T-helper 2 cell (primary cell): ENCODE data around the gene EPC1.
A peak's percentile ranks its signal among the peaks of the same experiment; 100 is the strongest.
"Not testable (repeated sequence)": the region's sequence is repeated elsewhere in the genome, so short reads cannot be mapped to it uniquely, and the experiment has no call there.

Experiments
- DNase-seq, 5 experiments: peaks; one replicate each; pipeline versions ENCODE4 v3.0.0 to v3.0.0-alpha.2; 2012 to 2022

Gene EPC1

DNA sequence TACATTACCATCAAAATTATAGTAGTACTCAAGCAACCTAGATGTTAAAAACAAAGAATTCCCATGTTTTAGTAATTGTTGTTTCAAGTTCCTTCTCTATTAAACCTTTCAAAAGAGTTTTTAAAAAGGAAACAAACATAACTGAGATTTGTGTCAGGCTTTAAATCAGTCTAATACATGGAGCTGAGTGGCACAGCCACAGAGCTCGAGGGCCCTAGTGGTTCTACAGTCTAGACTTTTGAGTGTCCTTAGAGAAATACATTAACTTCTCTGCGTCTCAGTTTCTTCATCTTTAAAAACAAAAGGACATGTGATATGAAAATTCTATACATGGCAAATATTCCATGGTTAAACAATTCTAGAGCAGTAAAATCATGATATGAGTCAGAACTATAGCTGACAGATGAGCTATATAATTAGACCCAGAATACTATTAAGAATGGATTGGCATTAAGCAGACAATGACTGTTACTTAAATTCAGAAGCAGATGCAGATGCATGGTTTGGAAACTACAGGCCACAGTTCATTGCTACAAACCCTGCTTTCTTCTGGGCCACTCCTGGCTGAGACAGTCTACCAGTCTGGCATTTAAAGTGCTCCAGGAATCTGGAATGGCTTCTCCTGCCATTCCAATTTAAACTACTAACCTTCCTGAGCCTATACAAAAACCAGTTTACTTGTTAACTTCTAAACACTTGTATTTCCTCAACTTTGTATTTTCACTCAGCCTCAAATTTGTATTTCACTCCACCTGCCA, 77.4 kb downstream of the EPC1 start:
- no peak for DNase-seq

DNA sequence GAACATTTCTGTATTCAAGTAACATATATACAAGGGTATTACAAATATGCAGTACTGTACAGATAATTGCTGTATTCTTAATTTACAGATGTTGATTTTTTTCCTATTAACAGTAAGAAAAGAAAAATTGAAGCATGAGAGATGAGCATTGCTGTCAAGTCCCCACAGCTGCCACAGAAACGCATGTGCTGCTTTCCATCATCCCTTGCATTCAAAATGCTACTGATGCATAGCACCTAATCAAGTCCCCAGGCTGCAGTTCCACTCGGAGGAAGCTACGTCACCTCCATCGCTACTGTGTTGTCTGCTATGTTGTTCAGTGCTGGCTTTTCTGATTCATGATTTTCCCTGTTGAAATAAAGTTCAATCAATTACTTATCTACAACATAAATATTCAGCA, 78.2 kb downstream of the EPC1 start:
- DNase-seq = no peak

DNA sequence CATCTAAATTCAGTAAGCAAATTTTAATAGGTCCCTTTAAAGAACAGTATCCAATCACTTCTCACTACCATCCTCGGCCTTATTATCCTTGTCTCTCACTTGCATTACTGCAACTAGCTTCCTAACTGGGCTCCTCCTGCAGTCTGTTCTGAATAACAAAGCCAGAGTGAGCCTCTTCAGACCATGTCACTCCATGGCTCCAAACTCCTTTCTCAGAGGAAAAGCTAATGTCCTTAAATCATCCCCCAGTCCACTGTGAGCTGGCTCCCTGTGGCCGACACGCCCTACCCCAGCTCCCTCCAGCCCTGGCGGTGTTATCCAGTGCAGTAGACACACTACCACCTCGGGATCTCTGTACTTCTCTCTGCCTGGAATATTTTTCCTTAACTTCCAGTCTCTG, 80.0 kb downstream of the EPC1 start:
- DNase-seq = no peak

DNA sequence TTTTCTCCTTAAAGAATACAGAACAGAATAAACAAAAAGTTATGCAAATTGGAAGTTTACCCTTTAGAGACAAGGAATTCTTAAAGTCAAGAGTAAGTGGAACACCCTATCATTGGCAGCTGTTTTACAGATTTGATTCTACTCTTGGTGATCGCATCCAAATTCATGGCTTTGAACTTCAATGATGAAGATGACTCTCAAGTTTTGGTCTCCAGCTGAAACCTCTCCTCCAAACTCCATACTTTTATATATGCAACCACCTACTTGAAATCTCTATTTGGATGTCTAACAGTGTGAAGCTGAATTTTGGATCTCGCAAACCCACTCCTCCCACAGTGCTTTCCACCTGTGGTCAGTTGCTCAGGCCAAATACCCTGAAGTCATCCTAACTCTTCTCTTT, 80.4 kb downstream of the EPC1 start:
- no peak for DNase-seq

DNA sequence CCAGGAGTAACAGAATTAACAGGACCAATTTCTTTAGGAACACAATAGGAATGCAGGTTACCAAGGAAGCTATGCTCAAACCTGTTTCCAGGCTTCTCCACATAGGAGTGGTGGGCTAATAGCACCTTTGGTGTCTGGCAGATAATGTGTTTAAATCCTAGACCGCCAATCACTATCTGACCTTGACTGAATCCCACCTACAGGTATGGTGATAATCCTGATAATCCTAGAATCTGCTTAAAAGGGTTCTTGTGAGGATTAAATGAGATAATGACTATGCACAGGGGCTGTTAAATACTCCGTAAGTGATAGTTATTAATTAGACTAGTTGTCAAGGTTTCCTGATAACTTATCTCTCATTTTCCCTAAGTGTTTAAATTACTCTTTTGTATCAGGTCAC, 81.2 kb downstream of the EPC1 start:
- no peak for DNase-seq

DNA sequence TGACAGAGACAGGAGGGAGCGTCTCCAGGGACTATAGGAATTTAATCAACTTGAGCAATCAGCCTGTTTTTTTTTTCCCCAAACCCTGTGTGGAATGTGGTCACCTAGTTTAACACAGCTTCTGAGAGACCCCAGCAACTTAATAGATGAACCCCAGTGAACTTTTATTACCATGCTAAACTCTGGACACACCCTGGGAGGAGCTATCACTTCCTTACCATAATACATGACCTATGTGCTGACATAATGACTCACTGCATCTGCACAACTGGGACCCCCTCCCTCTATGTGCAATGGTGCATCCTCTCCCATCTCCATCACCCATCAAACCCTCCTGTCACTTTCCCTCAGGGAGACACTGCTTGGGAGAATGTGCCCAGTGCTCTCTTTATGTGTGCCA, 83.7 kb downstream of the EPC1 start:
- DNase-seq = peak in 1 of 5 experiments; percentile 21

DNA sequence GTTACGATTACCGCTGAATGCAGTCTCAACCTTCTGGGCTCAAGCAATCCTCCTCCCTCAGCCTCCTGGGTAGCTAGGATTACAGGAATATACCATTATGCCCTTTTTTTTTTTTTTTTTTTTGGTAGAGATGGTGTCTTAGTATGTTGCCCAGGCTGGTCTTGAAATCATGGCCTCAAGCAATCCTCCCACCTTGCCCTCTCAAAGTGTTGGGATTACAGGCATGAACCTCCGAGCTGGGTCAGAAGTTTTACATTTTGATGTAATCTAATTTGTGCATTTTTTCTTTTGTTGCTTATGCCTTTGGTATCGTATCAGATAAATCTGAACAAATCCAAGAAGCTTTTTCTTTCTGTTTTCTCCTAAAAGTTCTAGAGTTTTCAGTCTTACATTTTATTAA, 87.4 kb downstream of the EPC1 start:
- DNase-seq = no peak

DNA sequence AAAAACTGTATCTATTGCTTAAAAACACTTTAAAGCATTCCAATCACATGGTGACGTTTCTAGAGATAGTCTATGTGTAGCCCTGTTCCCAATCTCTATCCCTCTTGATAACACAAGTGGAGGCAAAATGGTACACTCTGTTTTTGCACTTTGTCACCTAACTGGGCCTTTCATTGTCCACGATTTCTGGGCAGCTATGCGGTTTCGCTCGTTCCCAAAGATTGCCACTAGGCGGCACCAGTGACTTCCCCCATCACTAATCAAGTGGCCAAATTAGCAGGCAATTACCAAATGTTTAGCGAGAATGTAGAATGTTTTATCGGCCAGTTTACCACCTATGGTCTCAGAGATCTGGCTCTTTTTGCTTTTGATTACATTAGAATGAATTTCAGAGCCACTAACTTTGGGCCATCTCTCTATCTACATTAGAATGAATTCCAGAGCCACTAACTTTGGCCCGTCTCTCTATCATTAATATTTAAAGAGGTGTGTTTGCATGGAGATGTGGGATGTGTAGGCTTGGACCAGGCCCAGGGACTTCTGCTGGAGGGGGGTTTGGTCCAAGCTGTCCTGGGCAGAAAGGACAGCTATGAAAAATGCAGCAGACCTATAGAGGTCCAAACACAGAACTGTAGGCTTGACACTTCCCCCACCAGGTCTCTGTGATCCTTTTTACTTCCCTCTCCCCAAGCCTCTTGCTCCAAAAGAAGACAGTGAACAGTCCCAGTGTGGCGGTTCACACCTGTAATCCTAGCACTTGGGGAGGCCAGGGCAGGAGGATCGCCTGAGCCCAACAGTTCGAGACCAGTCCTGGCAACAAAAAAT, 90.1 kb downstream of the EPC1 start:
- DNase-seq = peak; percentile 24 to 77 (median 52)

DNA sequence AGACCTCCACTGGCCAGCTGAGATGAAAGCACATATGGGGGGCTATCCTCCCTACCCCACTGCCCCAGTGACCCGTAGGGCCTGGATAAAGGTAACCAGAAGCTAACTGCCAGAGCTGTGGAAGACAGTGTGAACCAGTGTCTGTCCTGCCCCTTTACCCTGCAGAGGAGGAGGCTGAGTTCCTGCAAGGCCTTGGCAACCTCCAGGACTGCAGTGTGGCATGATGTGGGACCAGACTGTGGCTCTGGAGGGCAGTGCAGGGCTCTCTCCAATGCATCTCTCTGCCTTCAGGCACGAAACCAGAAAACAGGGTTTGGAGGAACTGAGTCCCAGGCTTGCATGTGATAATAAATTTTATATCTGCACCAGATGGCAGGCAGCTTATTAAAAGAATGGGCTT, 93.1 kb downstream of the EPC1 start:
- no peak for DNase-seq

DNA sequence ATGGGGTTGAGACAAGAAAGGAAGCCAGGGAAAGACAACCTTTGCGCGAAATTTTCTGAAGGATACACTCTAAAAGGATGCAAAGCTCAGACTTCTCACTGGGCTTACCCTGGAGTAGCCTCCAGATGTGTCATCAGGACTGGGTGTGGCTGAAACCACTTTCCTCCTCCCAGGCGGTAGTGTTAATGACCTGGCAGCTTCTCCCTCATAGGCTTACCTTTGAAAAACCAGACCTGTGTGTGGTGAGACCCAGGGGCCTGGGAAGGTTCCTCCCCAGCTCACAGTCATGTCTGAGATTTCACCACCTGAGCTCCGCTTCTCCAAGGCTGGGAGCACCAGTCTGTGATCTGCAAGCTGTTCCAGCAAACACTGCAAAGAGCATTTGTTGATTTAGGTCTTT, 93.7 kb downstream of the EPC1 start:
- DNase-seq = no peak

DNA sequence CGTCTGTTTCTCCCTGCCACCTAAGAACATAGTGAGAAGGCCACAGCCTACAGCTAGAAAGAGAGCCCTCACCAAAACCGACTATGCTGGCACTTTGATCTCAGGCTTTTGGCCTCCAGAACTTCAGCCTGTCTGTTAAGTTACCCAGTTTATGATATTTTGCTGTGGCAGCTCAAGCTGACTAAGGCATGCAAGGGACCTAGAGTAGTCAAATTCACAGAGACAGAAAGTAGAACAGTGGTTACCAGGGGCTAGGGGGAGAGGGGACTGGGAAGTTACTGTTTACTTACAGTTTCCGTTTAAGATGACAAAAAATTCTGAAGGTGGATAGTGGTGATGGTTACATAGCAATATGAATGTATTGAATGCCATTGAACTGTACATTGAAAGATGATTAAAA, 96.5 kb downstream of the EPC1 start:
- peak in 1 of 5 experiments; percentile 44 for DNase-seq

DNA sequence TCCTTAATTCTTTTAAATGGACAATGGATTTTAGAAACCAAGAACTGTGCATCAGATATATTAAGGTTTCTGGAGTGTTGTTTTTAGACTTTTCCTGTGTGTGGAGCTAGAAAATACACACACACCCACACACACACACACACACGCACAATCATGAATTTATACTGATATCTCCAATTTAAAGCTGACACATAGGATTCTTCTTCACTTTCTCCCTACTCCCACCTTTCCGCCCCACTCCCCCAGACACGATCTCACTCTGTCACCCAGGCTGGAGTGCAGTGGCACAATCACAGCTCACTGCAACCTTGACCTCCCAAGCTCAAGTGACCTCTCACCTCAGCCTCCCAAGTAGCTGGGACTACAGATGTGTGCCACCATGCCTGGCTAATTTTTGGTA, 100.3 kb downstream of the EPC1 start:
- DNase-seq = no peak

DNA sequence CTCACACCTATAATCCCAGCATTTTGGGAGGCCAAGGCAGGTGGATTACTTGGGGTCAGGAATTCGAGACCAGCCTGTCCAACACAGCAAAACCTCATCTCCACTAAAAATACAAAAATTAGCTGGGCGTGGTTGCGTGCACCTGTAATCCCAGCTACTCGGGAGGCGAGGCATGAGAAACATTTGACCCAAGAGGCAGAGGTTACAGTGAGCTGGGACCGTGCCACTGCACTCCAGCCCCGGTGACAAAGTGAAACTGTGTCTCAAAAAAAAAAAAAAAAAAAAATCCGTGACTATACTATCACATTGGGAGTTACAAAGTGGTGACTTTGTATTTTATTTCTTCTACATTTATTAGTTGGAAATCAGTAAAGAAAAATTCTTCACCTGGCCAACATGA, 101.2 kb downstream of the EPC1 start:
- DNase-seq = no peak

DNA sequence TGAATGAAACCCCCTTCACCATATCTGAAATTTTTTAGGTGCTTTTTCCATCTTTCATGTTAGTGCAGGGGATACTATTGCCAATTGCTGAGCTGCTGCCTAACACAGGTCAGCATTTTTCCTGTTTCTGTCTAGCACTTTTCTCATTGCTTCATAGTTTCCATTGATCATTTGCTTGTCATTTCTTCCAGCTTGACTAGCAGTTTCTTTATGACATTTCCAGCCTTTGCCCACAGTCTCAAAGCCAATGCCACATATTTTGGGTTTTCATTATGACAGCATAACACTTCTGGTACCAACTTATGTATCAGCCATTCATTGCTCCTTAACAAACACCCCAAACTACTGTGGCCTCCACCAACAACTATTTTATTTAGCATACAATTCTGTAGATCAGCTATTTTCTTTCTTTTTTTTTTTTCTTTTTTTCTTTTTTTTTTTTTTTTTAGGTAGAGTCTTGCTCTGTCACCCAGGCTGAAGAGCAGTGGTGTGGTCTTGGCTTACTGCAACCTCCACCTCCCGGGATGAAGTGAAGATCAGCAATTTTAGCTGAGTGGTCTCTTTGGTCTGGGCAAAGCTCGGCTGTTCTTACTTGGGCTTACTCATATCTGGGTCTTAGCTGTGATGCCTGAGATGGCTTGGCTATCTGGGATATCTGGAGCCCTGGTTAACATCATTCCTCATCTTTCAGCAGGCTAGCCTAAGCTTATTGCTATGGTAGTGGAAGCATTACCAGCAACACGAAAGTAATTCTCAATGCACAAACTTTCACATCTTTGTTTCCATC, 102.3 kb downstream of the EPC1 start:
- peak in 1 of 5 experiments; percentile 86 for DNase-seq

DNA sequence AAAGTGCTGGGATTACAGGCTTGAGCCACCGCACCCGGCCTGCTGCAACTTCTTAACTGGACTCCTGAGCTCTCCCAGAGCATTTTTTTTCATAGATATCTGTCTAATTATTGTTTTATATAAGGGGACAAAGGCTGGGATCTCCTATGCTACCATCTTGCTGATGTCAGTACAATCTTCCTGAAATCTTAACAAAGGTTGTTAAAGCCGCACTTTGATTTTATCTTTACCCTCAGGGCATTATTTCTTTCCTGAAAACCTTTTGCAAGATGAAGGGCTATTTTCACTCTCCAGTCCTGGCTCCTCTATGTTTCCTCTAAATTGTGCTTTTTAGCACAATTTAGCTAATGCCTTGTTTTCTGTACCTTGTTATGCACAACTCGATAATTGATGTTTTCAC, 102.9 kb downstream of the EPC1 start:
- DNase-seq = no peak

DNA sequence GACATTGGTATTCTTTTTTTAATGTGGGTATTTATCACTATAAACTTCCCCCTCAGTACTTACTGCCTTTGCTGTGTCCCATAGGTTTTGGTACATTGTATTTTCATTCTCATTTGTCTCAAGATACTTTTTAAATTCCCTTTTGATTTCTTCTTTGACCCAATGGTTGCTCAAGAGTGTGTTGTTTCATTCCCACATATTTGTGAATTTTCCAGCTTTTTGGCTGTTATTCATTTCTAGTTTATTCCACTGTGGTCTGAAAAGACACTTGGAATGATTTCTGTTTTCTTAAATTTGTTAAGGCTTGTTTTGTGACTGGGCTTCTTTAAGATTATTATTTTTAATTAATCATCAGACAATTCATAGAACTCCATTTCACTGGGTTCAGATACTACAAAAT, 105.0 kb downstream of the EPC1 start:
- no peak for DNase-seq

DNA sequence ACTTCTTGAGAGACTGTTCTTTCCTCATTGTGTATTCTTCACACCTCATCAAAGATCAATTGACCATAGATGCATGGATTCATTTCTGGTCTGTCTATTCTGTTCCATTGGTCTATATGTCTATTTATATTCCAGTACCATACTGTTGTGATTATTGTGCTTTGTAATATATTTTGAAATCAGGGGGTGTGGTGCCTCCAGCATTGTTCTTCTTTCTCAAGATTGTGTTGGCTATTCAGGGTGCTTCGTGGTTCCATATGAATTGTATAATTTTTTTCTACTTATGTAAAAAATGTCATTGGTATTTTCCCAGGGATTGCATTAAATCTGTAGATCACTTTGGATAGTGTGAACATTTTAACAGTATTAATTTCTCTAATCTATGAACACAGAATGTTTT, 106.5 kb downstream of the EPC1 start:
- no peak for DNase-seq

DNA sequence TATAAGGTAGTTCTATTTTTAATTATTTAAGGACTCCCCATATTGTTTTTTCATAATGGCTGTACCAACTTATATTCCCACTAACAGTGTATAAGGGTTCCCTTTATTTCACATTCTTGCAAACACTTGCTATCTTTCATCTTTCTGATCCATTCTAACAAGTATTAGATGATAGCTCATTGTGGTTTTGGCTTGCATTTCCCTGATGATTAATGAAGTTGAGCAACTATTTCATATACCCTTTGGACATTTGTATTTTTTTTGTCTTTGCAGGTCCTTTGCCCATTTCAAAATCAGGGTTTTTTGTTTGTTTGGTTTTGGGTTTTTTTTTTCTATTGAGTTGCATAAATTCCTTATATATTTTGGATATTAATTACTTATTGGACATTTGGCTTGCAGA, 107.2 kb downstream of the EPC1 start:
- no peak for DNase-seq

DNA sequence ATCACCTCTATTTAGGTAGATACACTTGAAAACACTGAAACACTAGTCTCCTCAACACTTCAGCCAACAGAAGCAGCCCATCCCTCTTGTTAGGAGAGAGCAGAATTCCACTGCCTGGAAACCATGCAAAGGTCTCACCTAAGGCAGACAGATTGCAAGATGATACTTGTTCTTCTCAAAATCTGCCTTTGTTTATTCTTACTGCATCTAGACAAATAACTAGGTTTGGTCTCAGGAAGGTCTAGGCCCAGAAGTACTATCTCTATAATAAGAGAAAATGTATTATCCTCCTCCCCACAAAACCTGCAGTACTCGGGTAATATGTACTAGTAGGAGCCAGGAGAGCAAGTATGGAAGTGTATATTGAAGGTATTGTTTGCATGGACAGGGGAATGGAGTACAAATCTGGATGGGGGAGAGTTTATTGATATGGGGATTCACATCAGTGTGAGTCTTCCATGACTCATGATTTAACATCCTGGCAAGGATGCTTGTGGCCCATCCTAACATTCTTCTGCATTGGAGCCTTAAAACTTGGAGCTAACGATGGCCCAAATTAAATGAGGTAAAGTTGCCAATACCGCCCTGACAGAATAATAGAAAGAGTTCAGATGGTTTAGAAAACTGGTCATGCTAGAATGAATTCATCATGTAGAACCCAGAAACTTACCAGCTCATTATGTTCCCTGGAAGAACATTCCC, 109.2 kb downstream of the EPC1 start:
- DNase-seq = no peak

DNA sequence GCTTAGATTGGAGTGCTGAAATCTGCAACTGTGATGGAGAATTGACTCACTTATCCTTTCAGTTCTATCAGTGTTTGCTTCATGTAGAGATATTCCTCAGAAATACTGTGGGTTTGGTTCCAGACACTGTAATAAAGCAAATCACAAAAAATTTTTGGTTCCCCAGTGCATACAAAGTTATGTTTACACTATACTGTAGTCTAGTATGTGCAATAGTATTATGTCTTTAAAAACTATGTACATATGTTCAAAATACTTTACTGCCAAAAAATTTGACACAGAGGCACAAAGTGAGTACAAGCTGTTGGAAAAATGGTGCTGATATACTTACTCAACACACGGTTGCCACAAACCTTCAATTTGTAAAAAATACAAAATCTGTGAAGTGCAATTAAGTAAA, 112.5 kb downstream of the EPC1 start:
- DNase-seq = no peak

DNA sequence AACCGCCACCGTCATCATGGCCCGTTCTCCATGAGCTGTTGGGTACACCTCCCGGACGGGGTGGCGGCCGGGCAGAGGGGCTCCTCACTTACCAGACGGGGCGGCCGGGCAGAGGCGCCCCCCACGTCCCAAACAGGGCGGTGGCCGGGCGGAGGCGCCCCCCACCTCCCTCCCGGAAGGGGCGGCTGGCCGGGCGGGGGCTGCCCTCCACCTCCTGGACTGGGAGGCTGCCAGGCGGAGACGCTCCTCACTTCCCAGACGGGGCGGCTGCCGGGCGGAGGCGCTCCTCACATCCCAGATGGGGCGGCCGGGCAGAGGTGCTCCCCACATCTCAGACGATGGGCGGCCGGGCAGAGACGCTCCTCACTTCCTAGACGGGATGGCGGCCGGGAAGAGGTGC, 113.6 kb downstream of the EPC1 start:
- not testable (repeated sequence) for DNase-seq

DNA sequence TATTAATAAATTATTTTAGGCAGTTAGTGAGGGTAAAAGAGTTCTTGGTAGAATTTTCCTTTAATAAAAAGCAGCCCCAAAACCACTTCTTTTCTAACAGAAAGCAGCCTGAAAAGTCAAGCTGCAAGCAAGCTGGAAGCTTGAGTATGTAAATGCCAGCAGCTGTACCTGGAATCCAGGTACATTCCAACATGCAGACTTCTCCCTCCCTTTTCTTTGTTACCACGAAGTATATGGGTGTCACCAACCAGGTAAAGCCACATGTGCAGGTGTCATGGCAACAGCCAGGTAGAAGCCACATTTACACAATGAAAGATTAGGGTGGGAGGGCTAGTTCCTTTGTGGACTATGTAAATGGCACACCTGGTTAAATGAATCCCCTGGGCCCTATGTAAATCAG, 114.6 kb downstream of the EPC1 start:
- no peak for DNase-seq

DNA sequence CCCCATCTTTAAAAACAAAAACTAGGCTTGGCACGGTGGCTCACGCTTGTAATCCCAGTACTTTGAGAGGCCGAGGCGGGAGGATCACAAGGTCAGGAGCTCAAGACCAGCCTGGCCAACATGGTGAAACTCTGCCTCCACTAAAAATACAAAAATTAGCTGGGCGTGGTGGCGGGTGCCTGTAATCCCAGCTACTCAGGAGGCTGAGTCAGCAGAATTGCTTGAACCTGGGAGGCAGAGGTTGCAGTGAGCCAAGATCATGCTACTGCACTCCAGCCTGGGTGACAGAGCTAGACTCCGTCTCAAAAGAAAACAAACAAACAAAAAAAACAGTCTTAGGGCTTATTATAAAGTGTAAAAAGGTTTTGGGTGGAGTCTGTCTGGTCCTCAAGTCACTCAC, 117.2 kb downstream of the EPC1 start:
- DNase-seq = not testable (repeated sequence)
